ENCODE data around the gene CCDC3.
"Not testable (repeated sequence)": the region's sequence is repeated elsewhere in the genome, so short reads cannot be mapped to it uniquely, and the experiment has no call there.

The CCDC3 gene

GRCh38 chr10:12876266-12876665 is 125.2 kb downstream of the CCDC3 start:
- DNase-seq = no peak

- no peak for DNase-seq
These were observed 126.4 kb downstream of the CCDC3 start for GRCh38 chr10:12875100-12875499.

- DNase-seq = no peak
These were observed 127.0 kb downstream of the CCDC3 start for GRCh38 chr10:12874501-12874900.

- DNase-seq = no peak
These were observed 128.3 kb downstream of the CCDC3 start for GRCh38 chr10:12873172-12873571.

GRCh38 chr10:12872577-12872976 is 128.9 kb downstream of the CCDC3 start:
- DNase-seq = no peak

- no peak for DNase-seq
These were observed 132.1 kb downstream of the CCDC3 start for GRCh38 chr10:12869427-12869826.

- no peak for DNase-seq
These were observed 133.3 kb downstream of the CCDC3 start for GRCh38 chr10:12868229-12868628.

- not testable (repeated sequence) for DNase-seq
These were observed 136.0 kb downstream of the CCDC3 start for GRCh38 chr10:12865515-12865914.

GRCh38 chr10:12862459-12862858 is 139.1 kb downstream of the CCDC3 start:
- DNase-seq = no peak

GRCh38 chr10:12854988-12855387 is 146.5 kb downstream of the CCDC3 start:
- no peak for DNase-seq

- DNase-seq = no peak
These were observed 148.8 kb downstream of the CCDC3 start for GRCh38 chr10:12852687-12853086.

GRCh38 chr10:12849319-12850181 is 152.0 kb downstream of the CCDC3 start:
- DNase-seq = no peak

- no peak for DNase-seq
These were observed 152.9 kb downstream of the CCDC3 start for GRCh38 chr10:12848439-12849173.

- DNase-seq = no peak
These were observed 154.0 kb downstream of the CCDC3 start for GRCh38 chr10:12847361-12847975.

- no peak for DNase-seq
These were observed 154.8 kb downstream of the CCDC3 start for GRCh38 chr10:12846718-12847117.

Data from effector CD8-positive, alpha-beta T cell (primary cell).